ENCODE data around the gene KIFC1. TPM values are rescaled to one million over a fixed set of nuclear protein-coding genes. Genes with fewer than 3 reads are reported as not detected.
"Not testable (repeated sequence)": the region's sequence is repeated elsewhere in the genome, so short reads cannot be mapped to it uniquely, and the experiment has no call there.

The KIFC1 gene
- total and polyA plus RNA-seq, 2 donors (not counting 1 experiment from before 2014, with no cell fraction given) = 0.79 to 1.0 TPM

- ChIA-PET CTCF (interaction anchor here (0.7 kb wide), 1 partner anchor 270 kb away, joined by 3 read pairs; no protein-coding TSS in a partner anchor), POLR2A (no interaction called here)
- 79% methylated on average over 2 of the region's 3 CpGs for WGBS (ENCODE audit: insufficient coverage)
- Histone ChIP-seq H4K20me1 (ENCODE audit: control insufficient read depth, insufficient read depth, low read length, poor library complexity, severe bottlenecking) (no peaks in the 10 kb centered on the region), H3K4me2 (replicated peaks; ENCODE audit: low read depth, low read length, poor library complexity, severe bottlenecking) (no peak overlapping the region), H3K4me3 (ENCODE audit: control extremely low read depth in 1 of 5, extremely low read depth in 1 of 5, insufficient read depth in 1 of 5, low read depth in 2 of 5, low read length in 4 of 5) (no peak overlapping the region), H3K27me3 (replicated peaks in 1 of 4; ENCODE audit: control extremely low read depth in 1 of 4, control insufficient read depth in 3 of 4, insufficient read depth in 4 of 4, low read length in 3 of 4) (no peaks in the 10 kb centered on the region), H3K79me2 (ENCODE audit: control insufficient read depth, insufficient read depth, low read length) (peaks cover 27% of the 10 kb centered on the region), H3K4me1 (ENCODE audit: control insufficient read depth in 2 of 2, insufficient read depth in 2 of 2, low read length in 2 of 2) (peaks cover 12 to 18% of the 10 kb centered on the region in 2 donors), H3K9ac (ENCODE audit: low read length) (no peak overlapping the region), H2AFZ (ENCODE audit: insufficient read depth, low read depth, low read length, poor library complexity, severe bottlenecking) (no peak overlapping the region), H3K36me3 (replicated peaks in 1 of 2; ENCODE audit: control extremely low read depth in 1 of 2, control insufficient read depth in 1 of 2, extremely low read depth in 1 of 2, insufficient read depth in 2 of 2, low read length in 1 of 2) (no peaks in the 10 kb centered on the region), H3K27ac (ENCODE audit: low read length in 2 of 2) (no peak overlapping the region), H3K9me3 (ENCODE audit: control extremely low read depth in 1 of 3, control insufficient read depth in 2 of 3, insufficient read depth in 1 of 3, low read length in 2 of 3) (no peaks in the 10 kb centered on the region)
- H3K4me3 Mint-ChIP-seq = peak overlapping the region; percentile 80
- no peak overlapping the region for H3K27ac Mint-ChIP-seq
- TF ChIP-seq EZH2 (IDR thresholded peaks at IDR 0.05; ENCODE audit: borderline replicate concordance, insufficient read depth, low read depth, low read length, poor library complexity, severe bottlenecking) = no peak
- TF ChIP-seq, protein P1, sequence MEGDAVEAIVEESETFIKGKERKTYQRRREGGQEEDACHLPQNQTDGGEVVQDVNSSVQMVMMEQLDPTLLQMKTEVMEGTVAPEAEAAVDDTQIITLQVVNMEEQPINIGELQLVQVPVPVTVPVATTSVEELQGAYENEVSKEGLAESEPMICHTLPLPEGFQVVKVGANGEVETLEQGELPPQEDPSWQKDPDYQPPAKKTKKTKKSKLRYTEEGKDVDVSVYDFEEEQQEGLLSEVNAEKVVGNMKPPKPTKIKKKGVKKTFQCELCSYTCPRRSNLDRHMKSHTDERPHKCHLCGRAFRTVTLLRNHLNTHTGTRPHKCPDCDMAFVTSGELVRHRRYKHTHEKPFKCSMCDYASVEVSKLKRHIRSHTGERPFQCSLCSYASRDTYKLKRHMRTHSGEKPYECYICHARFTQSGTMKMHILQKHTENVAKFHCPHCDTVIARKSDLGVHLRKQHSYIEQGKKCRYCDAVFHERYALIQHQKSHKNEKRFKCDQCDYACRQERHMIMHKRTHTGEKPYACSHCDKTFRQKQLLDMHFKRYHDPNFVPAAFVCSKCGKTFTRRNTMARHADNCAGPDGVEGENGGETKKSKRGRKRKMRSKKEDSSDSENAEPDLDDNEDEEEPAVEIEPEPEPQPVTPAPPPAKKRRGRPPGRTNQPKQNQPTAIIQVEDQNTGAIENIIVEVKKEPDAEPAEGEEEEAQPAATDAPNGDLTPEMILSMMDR (IDR thresholded peaks at IDR 0.05) = no peak
- ATAC-seq (ENCODE audit: low read depth) (no peak), DNase-seq (no peak)
- H3K4me1 Mint-ChIP-seq = peaks cover 23% of the 10 kb centered on the region
- intact Hi-C loops (cut with micrococcal nuclease) = loop anchor here (5.0 kb wide), 2 partner anchors 229 to 394 kb away; partner anchors contain the start of genes ITPR3 and LEMD2
- H3K9me3 Mint-ChIP-seq (ENCODE audit: insufficient read depth) = no peaks in the 10 kb centered on the region
- H3K27me3 Mint-ChIP-seq = no peaks in the 10 kb centered on the region
These were observed 1.4 kb downstream of the KIFC1 start for GRCh38 chr6:33392979-33393378.

GRCh38 chr6:33397541-33397940 is 5.9 kb downstream of the KIFC1 start:
- intact Hi-C loops (cut with micrococcal nuclease) = no loop called here
- TF ChIP-seq, protein P1 (IDR thresholded peaks at IDR 0.05) = no peak
- no peak for TF ChIP-seq EZH2 (IDR thresholded peaks at IDR 0.05; ENCODE audit: borderline replicate concordance, insufficient read depth, low read depth, low read length, poor library complexity, severe bottlenecking)
- Histone ChIP-seq H3K27me3 (replicated peaks in 1 of 4; ENCODE audit: control extremely low read depth in 1 of 4, control insufficient read depth in 3 of 4, insufficient read depth in 4 of 4, low read length in 3 of 4) (no peaks in the 10 kb centered on the region), H3K27ac (ENCODE audit: low read length in 2 of 2) (no peak overlapping the region), H4K20me1 (ENCODE audit: control insufficient read depth, insufficient read depth, low read length, poor library complexity, severe bottlenecking) (no peaks in the 10 kb centered on the region), H2AFZ (ENCODE audit: insufficient read depth, low read depth, low read length, poor library complexity, severe bottlenecking) (no peak overlapping the region), H3K79me2 (ENCODE audit: control insufficient read depth, insufficient read depth, low read length) (peaks cover 37% of the 10 kb centered on the region), H3K4me1 (ENCODE audit: control insufficient read depth in 2 of 2, insufficient read depth in 2 of 2, low read length in 2 of 2) (peaks cover 0 to 1% of the 10 kb centered on the region in 2 donors), H3K4me3 (ENCODE audit: control extremely low read depth in 1 of 5, extremely low read depth in 1 of 5, insufficient read depth in 1 of 5, low read depth in 2 of 5, low read length in 4 of 5) (no peak overlapping the region), H3K36me3 (replicated peaks in 1 of 2; ENCODE audit: control extremely low read depth in 1 of 2, control insufficient read depth in 1 of 2, extremely low read depth in 1 of 2, insufficient read depth in 2 of 2, low read length in 1 of 2) (no peaks in the 10 kb centered on the region), H3K9me3 (ENCODE audit: control extremely low read depth in 1 of 3, control insufficient read depth in 2 of 3, insufficient read depth in 1 of 3, low read length in 2 of 3) (no peaks in the 10 kb centered on the region), H3K4me2 (replicated peaks; ENCODE audit: low read depth, low read length, poor library complexity, severe bottlenecking) (no peak overlapping the region), H3K9ac (ENCODE audit: low read length) (no peak overlapping the region)
- Mint-ChIP-seq H3K4me1 (peaks cover 7% of the 10 kb centered on the region), H3K4me3 (no peak overlapping the region), H3K27me3 (no peaks in the 10 kb centered on the region), H3K9me3 (ENCODE audit: insufficient read depth) (no peaks in the 10 kb centered on the region), H3K27ac (no peak overlapping the region)
- ChIA-PET CTCF (no interaction called here), POLR2A (interaction anchor here (0.7 kb wide), 1 partner anchor 57 kb away, joined by 5 read pairs; no protein-coding TSS in a partner anchor)
- no peak for ATAC-seq (ENCODE audit: low read depth)
- no peak for DNase-seq
- WGBS (ENCODE audit: insufficient coverage) = 100% methylated on average over 1 of the region's 1 CpG

DNA sequence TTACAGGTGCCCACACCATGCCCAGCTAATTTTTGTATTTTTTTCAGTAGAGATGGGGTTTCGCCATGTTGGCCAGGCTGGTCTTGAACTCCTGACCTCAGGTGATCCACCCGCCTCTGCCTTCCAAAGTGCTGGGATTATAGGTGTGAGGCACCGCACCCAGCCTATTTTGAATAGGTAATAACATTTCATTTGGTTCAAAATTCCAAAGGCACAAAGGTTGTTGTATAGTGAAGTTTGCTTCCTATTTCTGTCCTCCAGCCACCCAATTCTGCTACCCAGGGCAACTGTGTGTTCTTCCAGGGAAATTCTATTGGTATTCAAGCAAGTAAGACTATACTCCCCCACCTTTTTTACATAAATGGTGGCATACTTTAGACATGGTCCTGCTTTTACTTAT is 7.0 kb downstream of the KIFC1 start:
- WGBS (ENCODE audit: insufficient coverage) = 100% methylated on average over 2 of the region's 3 CpGs
- H3K27ac ChIP-seq (ENCODE audit: low read length in 2 of 2); H3K27me3 ChIP-seq (replicated peaks in 1 of 4; ENCODE audit: control extremely low read depth in 1 of 4, control insufficient read depth in 3 of 4, insufficient read depth in 4 of 4, low read length in 3 of 4); H3K4me3 ChIP-seq (ENCODE audit: control extremely low read depth in 1 of 5, extremely low read depth in 1 of 5, insufficient read depth in 1 of 5, low read depth in 2 of 5, low read length in 4 of 5); H3K27me3 Mint-ChIP-seq; H3K27ac Mint-ChIP-seq; POLR2A ChIA-PET; H3K4me1 Mint-ChIP-seq; H3K4me3 Mint-ChIP-seq; intact Hi-C loops (cut with micrococcal nuclease); H3K4me2 ChIP-seq (replicated peaks; ENCODE audit: low read depth, low read length, poor library complexity, severe bottlenecking); H3K4me1 ChIP-seq (ENCODE audit: control insufficient read depth in 2 of 2, insufficient read depth in 2 of 2, low read length in 2 of 2); H3K36me3 ChIP-seq (replicated peaks in 1 of 2; ENCODE audit: control extremely low read depth in 1 of 2, control insufficient read depth in 1 of 2, extremely low read depth in 1 of 2, insufficient read depth in 2 of 2, low read length in 1 of 2); DNase-seq; H3K9ac ChIP-seq (ENCODE audit: low read length); CTCF ChIA-PET; ATAC-seq (ENCODE audit: low read depth); H3K9me3 Mint-ChIP-seq (ENCODE audit: insufficient read depth); H4K20me1 ChIP-seq (ENCODE audit: control insufficient read depth, insufficient read depth, low read length, poor library complexity, severe bottlenecking); H2AFZ ChIP-seq (ENCODE audit: insufficient read depth, low read depth, low read length, poor library complexity, severe bottlenecking); H3K9me3 ChIP-seq (ENCODE audit: control extremely low read depth in 1 of 3, control insufficient read depth in 2 of 3, insufficient read depth in 1 of 3, low read length in 2 of 3): not testable (repeated sequence)
- peaks cover 34% of the 10 kb centered on the region for H3K79me2 ChIP-seq (ENCODE audit: control insufficient read depth, insufficient read depth, low read length)

Measured in B cell (primary cell).